Measurements from ENCODE around the gene SMIM32.

Gene SMIM32

GRCh38 chr5:136206361-136206760, 13.4 kb upstream of the SMIM32 start:
- no peak for DNase-seq

- no peak for DNase-seq
Measured at GRCh38 chr5:136205941-136206340, 13.0 kb upstream of the SMIM32 start.

- no peak for DNase-seq
Measured at GRCh38 chr5:136205061-136205702, 12.2 kb upstream of the SMIM32 start.

GRCh38 chr5:136203303-136203922, 10.5 kb upstream of the SMIM32 start:
- no peak for DNase-seq

- DNase-seq, result no peak
Measured at GRCh38 chr5:136202469-136203205, 9.7 kb upstream of the SMIM32 start.

GRCh38 chr5:136201870-136202269, 8.9 kb upstream of the SMIM32 start:
- no peak for DNase-seq

- no peak for DNase-seq
Measured at GRCh38 chr5:136200761-136201160, 7.8 kb upstream of the SMIM32 start.

GRCh38 chr5:136200130-136200529, 7.2 kb upstream of the SMIM32 start:
- no peak for DNase-seq

- DNase-seq, result no peak
Measured at GRCh38 chr5:136199408-136199807, 6.4 kb upstream of the SMIM32 start.

- no peak for DNase-seq
Measured at GRCh38 chr5:136198453-136198852, 5.5 kb upstream of the SMIM32 start.

- DNase-seq, result no peak
Measured at GRCh38 chr5:136197462-136198142, 4.6 kb upstream of the SMIM32 start.

GRCh38 chr5:136195971-136196820, 3.2 kb upstream of the SMIM32 start:
- DNase-seq, result no peak

- no peak for DNase-seq
Measured at GRCh38 chr5:136194576-136194975, 1.6 kb upstream of the SMIM32 start.

- no peak for DNase-seq
Measured at GRCh38 chr5:136193322-136193935, 467 bp upstream of the SMIM32 start.

GRCh38 chr5:136192015-136192525, 892 bp downstream of the SMIM32 start:
- DNase-seq, result no peak

GRCh38 chr5:136191304-136192014, 1.5 kb downstream of the SMIM32 start:
- no peak for DNase-seq

GRCh38 chr5:136190904-136191303, 2.1 kb downstream of the SMIM32 start:
- DNase-seq, result no peak

- DNase-seq, result no peak
Measured at GRCh38 chr5:136190091-136190720, 2.8 kb downstream of the SMIM32 start.

GRCh38 chr5:136188859-136189258, 4.1 kb downstream of the SMIM32 start:
- DNase-seq, result no peak

GRCh38 chr5:136186796-136187195, 6.2 kb downstream of the SMIM32 start:
- DNase-seq, result no peak

Measured in CD4-positive, alpha-beta T cell treated with Interleukin-17A for 1 hour (primary cell).